Prostate gland (tissue), 2 donors: ENCODE data around the gene ASCC3.

Experiments used
- CTCF ChIP-seq, 4 experiments: fragments of 200-600 bp in 2 of 4; fragments of 450-650 bp in 2 of 4; sonication (generic) in 2 of 4; IDR thresholded peaks; 1 replicate in 3 of 4; 2 replicates in 1 of 4; pipeline ENCODE4 v1.5.1; 2016 to 2019; ENCODE audit warnings: antibody characterized with exemption in 4 of 4, mild to moderate bottlenecking in 2 of 4, moderate library complexity in 2 of 4
- POLR2A ChIP-seq: fragments of 450-650 bp; IDR thresholded peaks from one replicate; pipeline ENCODE4 v1.6.1; 2016; ENCODE audit warnings: antibody characterized with exemption, mild to moderate bottlenecking
- POLR2AphosphoS5 ChIP-seq: sonication (generic); formaldehyde crosslinking; IDR thresholded peaks from one replicate; pipeline ENCODE4 v1.6.1; 2017; ENCODE audit warnings: antibody characterized with exemption

GRCh38 chr6:100918152-100918551 lies 37.0 kb upstream of the ASCC3 start:
- TF ChIP-seq POLR2A: no peak
- TF ChIP-seq CTCF (IDR thresholded peaks at IDR 0.05): no peak
- TF ChIP-seq POLR2AphosphoS5: no peak
